Activated T-helper 17 cell treated with anti-CD3 and anti-CD28 coated beads, Interleukin-2, amount 50 U/mL, for 72 hours (primary cell): ENCODE measurements around the gene MTF1. TPM values are rescaled to one million over a fixed set of nuclear protein-coding genes. Genes with fewer than 3 reads are reported as not detected.
"Not testable (repeated sequence)": the region's sequence is repeated elsewhere in the genome, so short reads cannot be mapped to it uniquely, and the experiment has no call there.

Experiments used
- ATAC-seq: fragments of 150-1000 bp; cut with Tn5 transposase; replicated peaks from 2 replicates; pipeline ENCODE4 v1.10.0; 2021; ENCODE audit warnings: mild to moderate bottlenecking, moderate library complexity
- H3K27ac Mint-ChIP-seq: one replicate; pipeline ENCODE4 v1.8.0; 2022; ENCODE audit warnings: mixed read lengths
- H3K27me3 Mint-ChIP-seq: one replicate; pipeline ENCODE4 v1.8.0; 2022; ENCODE audit warnings: mixed read lengths
- H3K36me3 Mint-ChIP-seq: one replicate; pipeline ENCODE4 v1.8.0; 2022; ENCODE audit warnings: low read depth, mild to moderate bottlenecking, mixed read lengths
- H3K4me1 Mint-ChIP-seq: one replicate; pipeline ENCODE4 v1.8.0; 2022; ENCODE audit warnings: mixed read lengths
- H3K4me3 Mint-ChIP-seq: one replicate; pipeline ENCODE4 v1.8.0; 2022; ENCODE audit warnings: mild to moderate bottlenecking, mixed read lengths
- H3K9me3 Mint-ChIP-seq: one replicate; pipeline ENCODE4 v1.8.0; 2022; ENCODE audit warnings: mixed read lengths
- total RNA-seq, 2 donors: library from RNA; stranded (reverse); gene quantifications; one replicate each; pipeline ENCODE4 v1.2.3, GENCODE V29; 2022

The MTF1 gene
- total RNA-seq, 2 donors from 2014 or later: 23.5 to 27.2 TPM

GRCh38 chr1:37807220-37807554, 52.2 kb downstream of the MTF1 start:
- peak overlapping the region; percentile 88 for H3K4me3 Mint-ChIP-seq
- H3K9me3 Mint-ChIP-seq: no peaks in the 10 kb centered on the region
- no peaks in the 10 kb centered on the region for H3K27me3 Mint-ChIP-seq
- H3K36me3 Mint-ChIP-seq: peaks cover 69% of the 10 kb centered on the region
- H3K27ac Mint-ChIP-seq: peak overlapping the region; percentile 94
- H3K4me1 Mint-ChIP-seq: peaks cover 5% of the 10 kb centered on the region
- ATAC-seq: no peak

- ATAC-seq: no peak
- no peak overlapping the region for H3K27ac Mint-ChIP-seq
- no peak overlapping the region for H3K4me3 Mint-ChIP-seq
- no peaks in the 10 kb centered on the region for H3K27me3 Mint-ChIP-seq
- H3K36me3 Mint-ChIP-seq: peaks cover 84% of the 10 kb centered on the region
- H3K4me1 Mint-ChIP-seq: no peaks in the 10 kb centered on the region
- H3K9me3 Mint-ChIP-seq: no peaks in the 10 kb centered on the region
Measured at GRCh38 chr1:37802439-37802838, 57.0 kb downstream of the MTF1 start.

- peaks cover 38% of the 10 kb centered on the region for H3K36me3 Mint-ChIP-seq
- no peak overlapping the region for H3K4me3 Mint-ChIP-seq
- H3K9me3 Mint-ChIP-seq: no peaks in the 10 kb centered on the region
- no peak for ATAC-seq
- no peak overlapping the region for H3K27ac Mint-ChIP-seq
- peaks cover 10% of the 10 kb centered on the region for H3K4me1 Mint-ChIP-seq
- H3K27me3 Mint-ChIP-seq: peaks cover 3% of the 10 kb centered on the region
Measured at GRCh38 chr1:37797750-37798345, 61.5 kb downstream of the MTF1 start.

- Mint-ChIP-seq H3K36me3 (peaks cover 17% of the 10 kb centered on the region), H3K4me3 (peak overlapping the region; percentile 70), H3K27me3 (peaks cover 18% of the 10 kb centered on the region), H3K4me1 (peaks cover 10% of the 10 kb centered on the region), H3K9me3 (no peaks in the 10 kb centered on the region), H3K27ac (no peak overlapping the region)
- ATAC-seq: no peak
Measured at GRCh38 chr1:37795340-37796125, 63.9 kb downstream of the MTF1 start.

GRCh38 chr1:37794372-37795339, 64.7 kb downstream of the MTF1 start:
- Mint-ChIP-seq H3K36me3 (peaks cover 9% of the 10 kb centered on the region), H3K4me1 (peaks cover 10% of the 10 kb centered on the region), H3K27ac (no peak overlapping the region), H3K9me3 (no peaks in the 10 kb centered on the region), H3K27me3 (peaks cover 18% of the 10 kb centered on the region), H3K4me3 (peak overlapping the region; percentile 70)
- peak; percentile 42 for ATAC-seq

- Mint-ChIP-seq H3K27me3 (peaks cover 18% of the 10 kb centered on the region), H3K36me3 (peaks cover 2% of the 10 kb centered on the region), H3K27ac (no peak within 1 kb of the TSS)
Measured at GRCh38 chr1:37793773-37794371, 65.5 kb downstream of the MTF1 start, which contains the start of gene MANEAL. MANEAL (plus strand) TSS chr1:37793847; CDS start chr1:37794183, 336 bp downstream.

GRCh38 chr1:37792943-37793686, 66.3 kb downstream of the MTF1 start:
- H3K27ac Mint-ChIP-seq: no peak overlapping the region
- peaks cover 10% of the 10 kb centered on the region for H3K4me1 Mint-ChIP-seq
- H3K27me3 Mint-ChIP-seq: peaks cover 24% of the 10 kb centered on the region
- H3K36me3 Mint-ChIP-seq: no peaks in the 10 kb centered on the region
- no peak for ATAC-seq
- no peaks in the 10 kb centered on the region for H3K9me3 Mint-ChIP-seq
- H3K4me3 Mint-ChIP-seq: peak overlapping the region; percentile 70

More at GRCh38 chr1:37793773-37794371, 65.5 kb downstream of the MTF1 start, which contains the start of gene MANEAL:
- no peaks in the 10 kb centered on the region for H3K9me3 Mint-ChIP-seq
- H3K4me1 Mint-ChIP-seq: peaks cover 10% of the 10 kb centered on the region
- ATAC-seq: peak; percentile 82
- H3K4me3 Mint-ChIP-seq: peak within 1 kb of the TSS; percentile 70

- H3K4me1 Mint-ChIP-seq: no peaks in the 10 kb centered on the region
- H3K9me3 Mint-ChIP-seq: no peaks in the 10 kb centered on the region
- no peak for ATAC-seq
- H3K36me3 Mint-ChIP-seq: no peaks in the 10 kb centered on the region
- H3K27me3 Mint-ChIP-seq: peaks cover 14% of the 10 kb centered on the region
- no peak overlapping the region for H3K4me3 Mint-ChIP-seq
- H3K27ac Mint-ChIP-seq: no peak overlapping the region
Measured at GRCh38 chr1:37782491-37782890, 76.9 kb downstream of the MTF1 start.

GRCh38 chr1:37778654-37779053, 80.7 kb downstream of the MTF1 start:
- Mint-ChIP-seq H3K4me3 (no peak overlapping the region), H3K36me3 (no peaks in the 10 kb centered on the region), H3K4me1 (no peaks in the 10 kb centered on the region), H3K27me3 (peaks cover 4% of the 10 kb centered on the region), H3K27ac (no peak overlapping the region), H3K9me3 (no peaks in the 10 kb centered on the region)
- ATAC-seq: no peak

- Mint-ChIP-seq H3K4me1 (no peaks in the 10 kb centered on the region), H3K27ac (no peak overlapping the region), H3K36me3 (no peaks in the 10 kb centered on the region), H3K9me3 (no peaks in the 10 kb centered on the region), H3K27me3 (peaks cover 8% of the 10 kb centered on the region), H3K4me3 (no peak overlapping the region)
- ATAC-seq: peak; percentile 60
Measured at GRCh38 chr1:37776946-37777516, 82.4 kb downstream of the MTF1 start.

GRCh38 chr1:37771440-37771839, 88.0 kb downstream of the MTF1 start:
- H3K27me3 Mint-ChIP-seq: peaks cover 36% of the 10 kb centered on the region
- H3K4me1 Mint-ChIP-seq, ATAC-seq, H3K9me3 Mint-ChIP-seq, H3K4me3 Mint-ChIP-seq, H3K36me3 Mint-ChIP-seq, H3K27ac Mint-ChIP-seq: not testable (repeated sequence)

- H3K4me3 Mint-ChIP-seq: no peak overlapping the region
- H3K27me3 Mint-ChIP-seq: peaks cover 66% of the 10 kb centered on the region
- H3K27ac Mint-ChIP-seq: no peak overlapping the region
- ATAC-seq: no peak
- no peaks in the 10 kb centered on the region for H3K4me1 Mint-ChIP-seq
- peaks cover 5% of the 10 kb centered on the region for H3K36me3 Mint-ChIP-seq
- no peaks in the 10 kb centered on the region for H3K9me3 Mint-ChIP-seq
Measured at GRCh38 chr1:37767488-37767887, 91.9 kb downstream of the MTF1 start.

- ATAC-seq: peak; percentile 83
- Mint-ChIP-seq H3K36me3 (peaks cover 5% of the 10 kb centered on the region), H3K27me3 (peaks cover 68% of the 10 kb centered on the region), H3K9me3 (no peaks in the 10 kb centered on the region), H3K27ac (no peak overlapping the region), H3K4me3 (peak overlapping the region; percentile 59), H3K4me1 (no peaks in the 10 kb centered on the region)
Measured at GRCh38 chr1:37765916-37766664, 93.3 kb downstream of the MTF1 start.
